Measurements from ENCODE around the gene N4BP2L2. TPM values are rescaled to one million over a fixed set of nuclear protein-coding genes. Genes with fewer than 3 reads are reported as not detected.

Gene N4BP2L2
- polyA plus RNA-seq, 3 donors, result 137 to 239 (median 170) TPM

DNA sequence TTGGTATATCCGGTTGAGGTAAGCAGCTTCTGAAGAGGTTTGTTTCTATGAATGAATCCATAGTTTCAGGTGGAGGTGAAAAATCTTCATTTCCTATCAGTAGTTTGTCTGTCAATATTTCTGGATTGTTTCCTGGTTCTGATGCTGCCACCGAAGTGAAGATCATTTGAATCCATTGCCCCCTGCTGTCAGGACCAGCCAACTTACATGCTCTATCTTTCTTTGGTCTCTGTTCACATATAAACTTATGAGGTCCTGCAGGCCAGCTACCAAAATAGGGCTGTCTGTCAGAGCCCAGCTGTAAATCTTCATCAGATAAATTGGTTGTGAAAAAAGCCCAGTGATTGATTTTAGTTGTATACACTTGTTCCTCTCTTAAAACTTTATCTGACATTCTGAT, 95.5 kb downstream of the N4BP2L2 start:
- no peak for DNase-seq (ENCODE audit: extremely low read depth in 1 of 11, low read depth in 9 of 11, low spot score in 4 of 11)

DNA sequence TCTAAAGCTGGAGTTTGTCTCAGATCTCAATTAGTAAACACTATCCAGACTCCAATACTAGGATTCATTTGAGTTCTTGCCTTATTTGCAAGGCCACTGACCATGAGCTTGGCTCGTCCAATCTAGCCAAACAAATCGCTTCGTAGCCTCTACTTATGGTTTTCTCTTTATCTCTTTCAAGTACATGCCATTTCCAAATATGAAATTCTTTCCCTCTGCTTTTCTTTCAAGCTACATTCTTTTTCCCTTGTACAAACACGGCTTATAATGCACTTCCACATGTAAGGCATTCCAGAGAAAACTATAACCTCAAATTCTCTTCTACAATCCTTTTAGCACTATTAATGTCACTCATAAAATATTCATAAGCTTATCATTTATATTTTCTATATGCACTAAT, 99.7 kb downstream of the N4BP2L2 start:
- no peak for DNase-seq (ENCODE audit: extremely low read depth in 1 of 11, low read depth in 9 of 11, low spot score in 4 of 11)

DNA sequence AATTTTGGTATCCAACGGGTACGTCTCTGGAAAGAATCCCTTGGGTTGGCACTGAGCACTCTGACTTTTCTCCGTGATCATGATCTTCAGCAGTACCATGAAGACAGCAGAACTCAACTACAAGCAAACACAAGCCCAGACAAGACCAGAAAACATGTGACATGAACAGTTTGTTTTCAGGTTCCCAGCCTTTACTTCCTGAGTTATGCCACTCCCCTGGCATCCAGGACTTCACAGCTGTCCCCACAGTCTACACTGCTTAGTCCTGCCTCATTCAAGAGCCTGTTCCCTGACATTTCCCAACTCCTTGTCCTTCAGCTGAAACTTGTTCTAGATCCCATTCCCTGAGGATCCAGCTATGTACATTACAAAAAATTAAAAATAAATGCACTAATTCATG, 105.7 kb downstream of the N4BP2L2 start:
- DNase-seq (ENCODE audit: extremely low read depth in 1 of 11, low read depth in 9 of 11, low spot score in 4 of 11), result no peak

DNA sequence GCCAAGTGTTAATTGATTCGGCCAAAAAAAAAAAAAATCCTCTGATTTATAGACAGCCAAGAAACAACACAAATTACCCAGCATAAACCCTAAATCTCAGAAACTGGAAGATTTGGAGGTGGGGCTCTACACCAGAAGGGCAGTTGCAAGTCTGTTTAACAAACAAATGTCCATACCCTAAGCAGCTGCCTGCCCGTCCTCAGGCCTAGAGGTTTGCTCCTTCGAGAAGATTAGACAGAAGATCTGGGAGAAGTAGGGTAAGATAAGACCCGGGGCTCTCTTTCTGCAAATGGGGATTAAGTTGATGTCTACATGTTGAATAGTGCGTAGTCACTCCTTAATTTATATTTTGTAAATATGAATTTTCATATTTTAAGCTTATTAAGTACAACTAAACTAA, 107.2 kb downstream of the N4BP2L2 start:
- DNase-seq (ENCODE audit: extremely low read depth in 1 of 11, low read depth in 9 of 11, low spot score in 4 of 11), result no peak

DNA sequence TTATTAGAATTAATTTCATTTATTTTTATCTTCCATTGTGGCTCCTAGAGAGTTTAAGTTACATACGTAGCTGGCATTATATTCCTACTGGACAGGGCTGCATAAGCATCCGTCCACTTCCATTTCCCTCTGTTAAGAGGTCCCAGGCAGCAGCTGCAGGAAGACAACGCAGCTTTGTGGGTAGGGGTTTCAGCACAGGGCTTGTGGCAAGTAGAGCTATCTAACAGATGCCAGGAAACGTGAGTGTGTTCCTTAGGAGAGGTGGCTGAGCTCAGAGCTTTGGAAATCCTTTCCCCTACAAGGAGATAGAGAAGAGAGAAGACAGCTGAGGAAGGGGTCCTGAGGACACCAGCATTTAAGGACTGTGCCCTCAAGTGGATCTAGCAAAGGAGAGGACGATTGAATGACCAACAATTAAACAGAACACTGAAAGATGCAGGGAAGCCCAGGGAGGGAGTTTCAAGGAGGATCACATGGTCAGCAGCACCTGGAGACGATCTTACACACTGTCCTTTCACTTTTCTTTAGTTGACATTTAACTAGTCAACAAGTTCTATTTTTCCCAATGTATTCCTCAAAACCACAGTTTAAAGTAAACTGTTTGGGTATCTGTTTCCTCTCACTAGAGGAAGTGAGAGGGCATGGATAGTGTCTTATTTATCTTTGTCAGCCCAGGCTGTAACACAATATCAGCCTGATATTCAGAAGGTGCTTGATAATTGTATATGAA, 108.4 kb downstream of the N4BP2L2 start:
- DNase-seq (ENCODE audit: extremely low read depth in 1 of 11, low read depth in 9 of 11, low spot score in 4 of 11), result no peak

DNA sequence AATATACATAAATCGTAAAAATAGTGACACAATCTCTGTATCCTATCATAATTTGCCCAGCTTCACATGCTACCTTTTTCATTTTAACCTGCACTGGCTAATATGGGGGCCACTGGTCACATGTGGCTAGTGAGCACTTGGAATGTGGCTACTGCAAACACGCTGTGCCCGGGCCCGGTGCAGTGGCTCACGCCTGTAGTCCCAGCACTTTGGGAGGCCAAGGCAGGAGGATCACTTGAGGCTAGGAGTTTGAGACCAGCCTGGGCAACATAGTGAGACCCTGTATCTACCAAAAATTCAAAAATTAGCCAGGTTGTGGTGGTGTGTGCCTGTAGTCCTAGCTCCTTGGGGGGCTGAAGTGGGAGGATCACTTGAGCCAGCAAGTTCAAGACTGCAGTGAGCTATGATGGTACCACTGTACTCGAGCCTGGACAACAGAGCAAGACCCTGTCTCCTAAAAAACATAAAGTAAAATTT, 109.1 kb downstream of the N4BP2L2 start:
- DNase-seq (ENCODE audit: extremely low read depth in 1 of 11, low read depth in 9 of 11, low spot score in 4 of 11), result no peak

DNA sequence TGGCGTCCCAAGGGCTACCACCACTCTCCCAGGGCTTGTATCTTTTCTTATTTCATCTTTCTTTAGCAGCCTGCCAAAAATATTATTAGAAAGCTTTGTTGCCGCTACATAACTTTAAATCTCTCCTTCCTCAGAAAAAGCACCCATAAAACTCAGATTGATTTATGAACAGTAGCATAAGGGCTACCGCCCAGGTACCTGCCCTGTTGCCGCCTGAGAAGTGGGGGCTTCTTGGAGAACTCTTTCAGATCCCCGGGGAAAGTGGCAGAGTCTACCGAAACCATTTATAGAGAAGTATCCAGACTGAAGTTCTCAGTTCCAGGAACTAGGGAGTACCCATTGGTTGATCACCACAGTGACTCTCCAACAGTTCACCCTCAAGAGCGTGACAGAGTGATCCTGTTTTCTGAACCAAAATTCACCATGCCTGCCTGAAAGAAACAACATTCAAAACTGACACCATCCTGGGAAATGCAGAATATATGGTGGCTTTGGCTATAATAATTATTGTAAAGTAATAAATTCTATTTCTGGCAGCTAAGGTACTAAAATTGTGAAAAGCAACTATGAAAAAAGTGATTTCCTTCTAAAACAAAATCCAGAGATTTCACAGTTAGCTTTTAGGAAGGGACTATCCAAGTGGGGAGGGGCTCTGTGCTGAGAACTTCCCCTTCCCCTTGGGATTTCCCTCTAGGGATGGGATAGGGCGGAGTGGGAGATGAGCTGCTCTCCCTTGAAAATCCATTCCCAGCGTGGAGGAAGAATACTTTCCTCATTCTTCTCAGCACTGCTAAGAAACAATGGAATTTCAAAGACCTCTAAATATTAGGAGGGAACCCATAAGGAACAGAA, 109.8 kb downstream of the N4BP2L2 start:
- DNase-seq (ENCODE audit: extremely low read depth in 1 of 11, low read depth in 9 of 11, low spot score in 4 of 11), result no peak

DNA sequence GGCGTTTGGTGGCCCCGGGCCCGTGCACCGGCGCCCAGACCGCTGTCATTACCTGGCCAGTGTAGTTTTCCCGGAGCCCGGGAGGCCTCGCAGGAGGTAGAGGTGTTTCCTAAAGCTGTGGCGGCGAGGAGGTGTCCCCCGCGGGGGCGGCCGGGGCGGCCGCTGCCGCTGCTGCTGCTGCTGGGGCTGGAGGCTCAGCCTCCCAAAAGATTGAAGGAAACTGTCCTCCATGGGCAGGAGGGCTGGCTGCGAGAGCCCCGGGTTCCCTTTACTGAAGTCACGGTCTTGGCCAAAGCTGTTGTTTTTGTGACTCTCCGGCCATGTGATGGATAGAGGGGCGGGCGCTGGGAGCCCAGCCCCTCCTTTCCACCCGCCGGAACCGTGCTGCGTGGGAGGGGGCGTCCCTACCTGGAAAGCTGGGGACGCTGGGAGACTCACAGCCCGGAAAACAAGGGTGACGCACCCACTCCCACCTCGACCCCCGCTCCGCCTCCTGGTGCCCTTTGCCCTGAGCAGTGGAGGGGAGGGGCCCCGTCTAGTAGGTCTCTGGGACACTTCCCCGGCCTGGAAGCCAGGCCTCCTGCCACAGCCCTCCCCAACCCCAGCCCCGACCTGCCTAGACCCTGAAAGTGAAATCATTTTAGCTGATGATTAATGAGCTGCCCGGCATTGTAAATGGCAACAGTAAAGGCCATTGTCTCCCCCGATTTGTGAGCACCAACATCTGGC, 110.6 kb downstream of the N4BP2L2 start, which contains the start of gene N4BP2L1:
Gene N4BP2L1, minus strand, starts transcription at position 279 of the 729 bp plus-strand sequence. Its CDS starts 48 bp downstream, at position 231.
- peak in 10 of 11 donors; percentile 55 to 80 (median 74) for DNase-seq (ENCODE audit: extremely low read depth in 1 of 11, low read depth in 9 of 11, low spot score in 4 of 11)

DNA sequence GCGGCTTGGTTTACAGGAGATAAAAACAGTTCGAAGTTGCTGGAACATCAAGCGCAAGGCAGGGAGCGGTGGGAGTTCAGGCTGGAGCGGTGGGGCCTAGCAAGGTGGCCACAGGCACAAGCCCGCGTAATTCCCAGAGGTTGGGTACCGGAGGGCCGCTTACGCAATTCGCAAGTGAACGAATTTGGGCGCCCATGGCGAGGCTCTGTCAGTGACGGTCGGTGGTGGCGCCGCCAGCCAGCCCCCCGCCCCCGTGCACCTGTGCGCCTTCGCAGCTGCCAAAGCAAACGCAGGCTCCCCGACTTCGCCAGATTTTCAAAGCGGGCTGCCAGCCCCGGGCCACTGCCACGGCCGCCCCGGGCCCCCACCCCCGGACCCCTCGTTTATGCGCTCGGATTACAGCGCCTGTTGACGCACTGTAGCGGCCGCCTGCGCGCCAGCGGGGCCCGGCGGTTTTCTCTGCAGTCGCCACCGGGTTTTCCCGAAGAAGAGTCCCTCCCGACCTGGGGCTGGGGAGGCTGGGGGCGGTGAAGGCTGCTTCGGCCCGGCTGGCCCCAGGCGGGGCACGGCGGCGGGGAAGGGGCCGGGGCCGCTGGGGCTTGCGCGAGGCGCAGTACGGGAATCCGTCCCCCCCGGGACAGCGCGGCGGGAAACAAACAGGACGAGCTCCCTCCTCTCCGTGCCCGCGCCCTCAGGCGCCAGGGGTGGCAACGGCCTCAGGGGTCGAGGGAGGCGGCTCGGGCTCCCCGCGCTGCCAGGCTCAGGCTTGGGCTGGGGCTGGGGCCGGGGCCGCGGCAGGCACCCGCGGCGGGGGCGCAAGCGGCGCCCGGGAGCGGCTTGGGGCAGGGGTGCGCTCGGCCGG, 111.4 kb downstream of the N4BP2L2 start:
- DNase-seq (ENCODE audit: extremely low read depth in 1 of 11, low read depth in 9 of 11, low spot score in 4 of 11), result no peak

DNA sequence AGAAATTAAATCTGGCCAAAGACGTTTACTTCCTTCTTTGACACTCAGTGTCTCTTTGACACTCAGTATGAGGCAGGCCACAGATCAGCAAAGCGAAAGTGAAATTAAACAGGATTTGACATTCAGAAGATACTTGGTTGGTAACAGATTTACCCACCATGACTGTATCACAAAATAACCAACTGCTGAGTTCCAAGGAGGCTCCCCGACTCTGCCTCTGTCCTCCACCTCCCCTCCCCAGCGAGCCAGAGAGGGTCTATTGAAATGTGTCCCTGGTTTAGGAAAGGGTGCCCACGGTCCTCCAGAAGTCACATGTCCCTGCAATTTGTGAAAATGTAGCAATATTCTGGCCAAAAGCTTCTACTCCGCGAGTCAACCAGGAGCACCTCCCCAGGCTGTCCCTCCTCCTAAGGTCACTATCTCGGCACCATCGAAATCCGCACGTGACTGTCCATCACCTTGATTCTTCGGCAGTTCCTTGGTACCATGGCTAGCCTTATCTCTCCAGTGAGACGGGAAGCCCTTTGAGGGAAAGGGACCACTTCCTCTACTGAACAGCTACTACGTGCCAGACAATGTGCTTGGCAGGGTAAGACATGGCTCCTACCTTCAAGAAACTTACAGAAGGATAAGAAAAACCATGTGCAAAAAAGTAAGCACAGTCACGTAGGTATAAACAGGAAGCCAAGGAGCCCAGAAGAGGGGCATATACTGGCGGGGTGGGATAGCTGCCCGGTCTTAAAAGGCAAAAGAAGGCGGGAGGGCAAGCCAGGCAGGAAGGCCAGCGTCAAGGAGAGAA, 112.2 kb downstream of the N4BP2L2 start:
- no peak for DNase-seq (ENCODE audit: extremely low read depth in 1 of 11, low read depth in 9 of 11, low spot score in 4 of 11)

DNA sequence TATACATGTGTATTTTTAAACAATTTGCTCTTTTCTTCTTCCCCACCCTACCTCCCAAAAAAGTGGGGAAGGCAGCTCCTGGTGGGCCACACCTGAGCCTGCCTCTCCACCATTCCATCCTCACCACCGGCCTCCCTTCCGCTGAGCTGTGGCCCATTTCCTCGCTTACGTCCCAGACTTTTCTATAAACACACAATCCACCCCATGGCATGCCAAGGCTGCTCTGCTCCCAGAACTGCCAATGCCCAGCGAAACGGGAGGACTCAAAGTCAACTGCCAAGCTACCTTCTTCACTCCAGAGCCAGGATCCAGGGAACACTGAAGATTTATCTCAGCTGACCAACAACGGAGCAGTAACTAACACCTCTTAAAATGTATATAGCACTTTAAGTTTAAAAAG, 113.4 kb downstream of the N4BP2L2 start:
- DNase-seq (ENCODE audit: extremely low read depth in 1 of 11, low read depth in 9 of 11, low spot score in 4 of 11), result no peak

DNA sequence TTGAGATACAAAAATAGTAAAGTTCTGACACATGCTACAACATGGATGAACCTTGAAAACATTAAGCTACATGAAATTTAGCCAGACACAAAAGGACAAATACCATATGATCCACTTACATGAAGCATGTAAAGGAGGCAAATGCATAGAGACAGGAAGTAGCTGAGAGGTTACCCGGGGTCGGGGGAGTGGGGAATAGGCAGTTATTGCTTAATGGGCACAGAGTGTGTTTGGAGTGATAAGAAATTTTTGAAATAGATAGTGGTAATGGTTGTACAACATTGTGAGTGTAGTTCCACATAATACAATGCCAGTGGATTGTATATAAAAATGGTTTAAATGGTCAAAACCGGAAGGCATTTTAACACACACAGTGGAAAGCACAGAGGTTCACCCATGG, 115.0 kb downstream of the N4BP2L2 start:
- DNase-seq (ENCODE audit: extremely low read depth in 1 of 11, low read depth in 9 of 11, low spot score in 4 of 11), result no peak

DNA sequence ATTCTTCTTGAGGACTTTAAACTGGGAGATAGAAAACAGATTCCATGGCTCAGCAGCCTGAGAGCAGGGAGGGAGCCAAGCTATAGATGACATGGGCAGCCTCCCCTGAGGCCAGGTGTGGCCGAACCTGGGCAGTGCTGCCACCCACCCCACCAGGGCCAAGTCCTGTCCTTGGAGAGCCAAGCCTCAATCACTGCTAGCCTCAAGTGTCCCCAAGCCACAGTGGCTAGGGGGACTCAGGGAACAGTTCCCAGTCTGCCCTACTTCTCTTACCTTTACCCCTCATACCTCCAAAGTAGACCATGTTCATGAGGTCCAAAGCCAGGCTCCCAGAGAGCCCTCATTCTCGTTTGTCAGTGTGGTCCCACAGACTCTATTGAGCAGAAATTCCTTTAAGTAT, 118.7 kb downstream of the N4BP2L2 start:
- DNase-seq (ENCODE audit: extremely low read depth in 1 of 11, low read depth in 9 of 11, low spot score in 4 of 11), result no peak

DNA sequence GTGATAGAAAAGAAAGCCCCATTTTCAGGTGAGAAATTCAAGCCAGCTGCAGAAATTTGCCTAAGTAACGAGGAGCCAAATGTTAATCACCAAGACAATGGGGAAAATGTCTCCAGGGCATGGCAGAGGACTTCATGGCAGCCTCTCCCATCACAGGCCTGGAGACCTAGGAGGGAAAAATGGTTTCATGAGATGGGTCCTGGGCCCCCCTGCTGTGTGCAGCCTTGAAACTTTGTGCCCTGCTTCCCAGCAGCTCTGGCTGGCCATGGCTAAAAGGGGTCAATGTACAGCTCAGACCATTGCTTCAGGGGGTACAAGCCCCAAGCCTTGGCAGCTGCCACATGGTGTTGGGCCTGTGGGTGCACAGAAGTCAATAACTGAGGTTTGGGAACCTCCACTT, 120.6 kb downstream of the N4BP2L2 start:
- DNase-seq (ENCODE audit: extremely low read depth in 1 of 11, low read depth in 9 of 11, low spot score in 4 of 11), result no peak

DNA sequence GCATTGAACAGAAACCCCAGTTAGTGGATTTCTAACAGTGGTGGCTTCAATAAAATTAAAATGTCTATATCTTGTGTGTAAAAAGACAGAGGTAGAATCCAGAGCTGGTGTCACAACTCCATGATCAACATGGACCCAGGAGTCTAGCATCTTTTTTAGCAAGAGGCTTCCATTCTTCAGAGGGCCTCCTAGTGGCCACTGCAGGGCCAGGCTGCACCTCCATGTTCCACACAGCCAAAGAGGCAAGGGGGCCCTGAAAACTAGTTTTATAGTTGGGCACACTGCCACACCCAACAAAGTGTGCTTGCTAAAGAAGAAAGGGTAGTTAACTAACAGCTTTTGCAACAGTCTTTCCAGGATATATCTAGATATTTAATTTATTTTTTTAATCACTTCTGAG, 123.6 kb downstream of the N4BP2L2 start:
- no peak for DNase-seq (ENCODE audit: extremely low read depth in 1 of 11, low read depth in 9 of 11, low spot score in 4 of 11)

DNA sequence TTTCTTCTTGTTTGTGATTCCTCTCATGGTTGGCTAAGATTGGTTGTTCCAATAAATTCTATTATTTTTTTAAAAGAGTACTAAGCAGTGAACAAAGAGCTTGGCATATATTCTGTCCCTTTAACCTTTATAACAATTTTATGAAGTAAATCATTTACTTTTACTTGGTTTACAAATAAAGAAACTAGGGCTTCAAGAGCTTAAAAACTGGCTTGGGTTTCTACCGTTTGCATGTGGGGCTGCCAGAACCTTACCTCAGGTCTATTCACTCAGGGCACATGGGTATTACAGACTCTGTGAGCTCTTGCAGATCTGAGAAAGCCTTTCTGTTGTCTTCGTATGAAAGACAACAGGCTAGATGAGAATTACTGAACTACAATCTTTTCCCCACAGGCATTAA, 124.0 kb downstream of the N4BP2L2 start:
- no peak for DNase-seq (ENCODE audit: extremely low read depth in 1 of 11, low read depth in 9 of 11, low spot score in 4 of 11)

DNA sequence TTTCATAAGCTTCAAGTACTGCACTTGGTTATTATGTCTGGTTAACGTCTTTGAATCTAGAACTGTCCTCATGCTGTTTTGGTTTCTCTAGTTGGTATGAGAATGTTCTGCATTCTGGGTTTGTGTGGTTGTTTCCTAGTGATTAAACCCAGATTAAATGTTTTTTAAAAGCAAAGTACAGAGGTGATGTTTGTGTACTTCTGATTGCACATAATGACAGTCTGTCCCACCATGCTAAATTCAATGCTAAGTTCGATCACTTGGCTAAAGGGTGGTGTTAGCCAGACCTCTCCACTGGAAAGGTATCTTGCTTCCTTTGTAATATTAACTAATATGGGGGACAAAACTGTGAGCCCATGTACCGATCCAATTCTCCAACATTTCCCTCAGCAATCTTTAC, 125.3 kb downstream of the N4BP2L2 start:
- DNase-seq (ENCODE audit: extremely low read depth in 1 of 11, low read depth in 9 of 11, low spot score in 4 of 11), result no peak
